T1000 (cell line): Measurements from ENCODE around the gene SPACDR.

Experiments
- DNase-seq: peaks from one replicate; lab custom pipeline; 2025; ENCODE audit warnings: mixed read lengths; lab: John Stamatoyannopoulos, UW

The SPACDR gene

GRCh38 chr7:100434297-100435144 lies 29.5 kb downstream of the SPACDR start:
- DNase-seq = no peak

GRCh38 chr7:100433592-100434296 lies 30.3 kb downstream of the SPACDR start:
- no peak for DNase-seq

- DNase-seq = no peak
Measured at GRCh38 chr7:100433276-100433591, 30.8 kb downstream of the SPACDR start.

- DNase-seq = no peak
Measured at GRCh38 chr7:100432621-100433275, 31.3 kb downstream of the SPACDR start.

- DNase-seq = no peak
Measured at GRCh38 chr7:100432053-100432452, 32.0 kb downstream of the SPACDR start.

GRCh38 chr7:100431286-100431735 lies 32.7 kb downstream of the SPACDR start:
- DNase-seq = no peak

GRCh38 chr7:100430493-100431285 lies 33.4 kb downstream of the SPACDR start:
- DNase-seq = no peak

- peak; percentile 79 for DNase-seq
Measured at GRCh38 chr7:100429637-100430492, 34.2 kb downstream of the SPACDR start, which contains the start of gene MEPCE. TSS of gene MEPCE (plus strand) at chr7:100429831. CDS start at chr7:100430019, 188 bp downstream.

- peak; percentile 95 for DNase-seq
Measured at GRCh38 chr7:100428967-100429636, 35.0 kb downstream of the SPACDR start.

- peak; percentile 85 for DNase-seq
Measured at GRCh38 chr7:100428199-100428966, 35.7 kb downstream of the SPACDR start, which contains the start of gene ZCWPW1. TSS of gene ZCWPW1 (minus strand) at chr7:100428703. CDS start at chr7:100420649, 8,054 bp downstream.

GRCh38 chr7:100427762-100428198 lies 36.3 kb downstream of the SPACDR start:
- no peak for DNase-seq

- no peak for DNase-seq
Measured at GRCh38 chr7:100426516-100426915, 37.5 kb downstream of the SPACDR start.

GRCh38 chr7:100425347-100425746 lies 38.7 kb downstream of the SPACDR start:
- no peak for DNase-seq

- DNase-seq = no peak
Measured at GRCh38 chr7:100423315-100423714, 40.7 kb downstream of the SPACDR start.

- DNase-seq = no peak
Measured at GRCh38 chr7:100419660-100420226, 44.3 kb downstream of the SPACDR start.

- DNase-seq = no peak
Measured at GRCh38 chr7:100418930-100419659, 45.0 kb downstream of the SPACDR start.

GRCh38 chr7:100415448-100415847 lies 48.6 kb downstream of the SPACDR start:
- no peak for DNase-seq

- no peak for DNase-seq
Measured at GRCh38 chr7:100413889-100414288, 50.2 kb downstream of the SPACDR start.
